Neural progenitor cell (in vitro differentiated cells): ENCODE results near the gene WDR45B. TPM values are rescaled to one million over a fixed set of nuclear protein-coding genes. Genes with fewer than 3 reads are reported as not detected.

Experiments
- DNase-seq: peaks from one replicate; pipeline ENCODE4 v3.0.0-alpha.2; 2016; ENCODE audit warnings: low spot score
- H2AFZ ChIP-seq: fragments of 200-600 bp; sonication (generic); replicated peaks from 2 replicates; pipeline ENCODE4 v1.6.1; 2016; ENCODE audit warnings: antibody characterized with exemption
- H3F3A ChIP-seq: fragments of 200-600 bp; sonication (generic); 2 replicates; pipeline ENCODE4 v1.6.1; 2016; ENCODE audit warnings: antibody characterized with exemption, low read depth
- H3K27ac ChIP-seq: fragments of 200-600 bp; sonication (generic); 2 replicates; pipeline ENCODE4 v1.5.1; 2016; ENCODE audit warnings: mild to moderate bottlenecking
- H3K27me3 ChIP-seq: fragments of 200-600 bp; sonication (generic); 2 replicates; pipeline ENCODE4 v1.6.1; 2016; ENCODE audit warnings: mild to moderate bottlenecking, moderate library complexity
- H3K36me3 ChIP-seq: fragments of 200-600 bp; sonication (generic); 2 replicates; pipeline ENCODE4 v1.5.1; 2016
- H3K4me1 ChIP-seq: fragments of 200-600 bp; sonication (generic); 2 replicates; pipeline ENCODE4 v1.6.1; 2016; ENCODE audit warnings: mixed run types
- H3K4me2 ChIP-seq: fragments of 200-600 bp; sonication (generic); 2 replicates; pipeline ENCODE4 v1.6.1; 2016
- H3K4me3 ChIP-seq: fragments of 200-600 bp; sonication (generic); 2 replicates; pipeline ENCODE4 v1.5.1; 2016
- H3K79me2 ChIP-seq: fragments of 200-600 bp; sonication (generic); 2 replicates; pipeline ENCODE4 v1.6.1; 2016; ENCODE audit warnings: low read depth
- H3K9ac ChIP-seq: fragments of 200-600 bp; sonication (generic); 2 replicates; pipeline ENCODE4 v1.6.1; 2016
- H3K9me3 ChIP-seq: fragments of 200-600 bp; sonication (generic); 2 replicates; pipeline ENCODE4 v1.5.1; 2016; ENCODE audit warnings: low read depth
- H4K20me1 ChIP-seq: fragments of 200-600 bp; sonication (generic); 2 replicates; pipeline ENCODE4 v1.6.1; 2016; ENCODE audit warnings: low read depth
- H3K27ac Mint-ChIP-seq: 3 replicates; pipeline ENCODE4 v1.8.0; 2021; ENCODE audit warnings: mixed read lengths
- H3K27me3 Mint-ChIP-seq: 2 replicates; pipeline ENCODE4 v1.8.0; 2022; ENCODE audit warnings: low read depth, mild to moderate bottlenecking, inconsistent platforms, moderate library complexity, mixed read lengths; ENCODE audit not compliant: insufficient read depth
- H3K36me3 Mint-ChIP-seq: 3 replicates; pipeline ENCODE4 v1.8.0; 2021; ENCODE audit warnings: mixed read lengths
- H3K4me1 Mint-ChIP-seq: 3 replicates; pipeline ENCODE4 v1.8.0; 2021; ENCODE audit warnings: mixed read lengths
- H3K4me3 Mint-ChIP-seq: 3 replicates; pipeline ENCODE4 v1.8.0; 2021; ENCODE audit warnings: mild to moderate bottlenecking, moderate library complexity, mixed read lengths
- H3K9me3 Mint-ChIP-seq: 3 replicates; pipeline ENCODE4 v1.8.0; 2020; ENCODE audit warnings: mixed read lengths
- EZH2 ChIP-seq: fragments of 200-600 bp; sonication (generic); IDR thresholded peaks from 2 replicates; pipeline ENCODE4 v1.6.1; 2017; ENCODE audit warnings: antibody characterized with exemption, mild to moderate bottlenecking, moderate library complexity
- EZH2phosphoT487 ChIP-seq: fragments of 200-600 bp; sonication (generic); IDR thresholded peaks from 2 replicates; pipeline ENCODE4 v1.6.1; 2017; ENCODE audit warnings: antibody characterized with exemption
- total RNA-seq: library from RNA; depleted of rRNA; stranded (reverse); fragments of >200 nt; gene quantifications from 2 replicates; pipeline ENCODE4 v1.2.3, GENCODE V29; 2015; ENCODE audit warnings: low replicate concordance
- TF ChIP-seq, protein P1 (sequence below): fragments of 200-600 bp; sonication (generic); IDR thresholded peaks from 2 replicates; pipeline ENCODE4 v1.5.1; 2017; ENCODE audit warnings: antibody characterized with exemption, mild to moderate bottlenecking

The WDR45B gene
- 110 and 145 TPM in 2 replicates for total RNA-seq

DNA sequence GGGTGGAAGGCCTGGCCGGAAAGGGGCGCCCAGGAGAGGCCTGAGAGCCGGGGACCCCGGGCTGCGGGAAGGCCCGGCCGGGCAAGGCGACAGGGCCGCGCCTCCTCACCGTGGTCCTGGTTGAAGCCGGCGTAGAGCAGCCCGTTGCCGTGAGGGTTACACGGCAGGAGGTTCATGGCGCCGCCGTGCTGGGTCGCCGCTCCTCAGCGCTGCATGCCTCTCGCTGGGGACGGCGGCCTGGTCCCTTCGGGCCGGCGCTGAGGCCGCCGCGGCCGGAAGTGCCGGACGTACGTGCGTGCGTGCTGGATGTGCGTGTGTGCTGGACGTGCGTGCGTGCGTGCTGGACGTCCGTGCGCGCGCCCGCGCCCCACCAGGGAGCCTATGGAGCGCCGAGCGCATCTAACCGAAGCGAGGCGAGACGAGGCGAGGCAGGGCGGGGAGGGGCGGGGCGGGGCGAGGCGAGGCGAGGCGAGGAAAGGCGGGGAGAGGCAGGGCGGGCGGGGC, at the start of gene WDR45B:
Gene WDR45B, minus strand, starts transcription at position 280 of the 504 bp plus-strand sequence. Its CDS starts 104 bp downstream, at position 176.
- H4K20me1 ChIP-seq: peaks cover 47% of the 10 kb centered on the region
- peak within 1 kb of the TSS; percentile 89 for H3K4me2 ChIP-seq
- TF ChIP-seq, protein P1, sequence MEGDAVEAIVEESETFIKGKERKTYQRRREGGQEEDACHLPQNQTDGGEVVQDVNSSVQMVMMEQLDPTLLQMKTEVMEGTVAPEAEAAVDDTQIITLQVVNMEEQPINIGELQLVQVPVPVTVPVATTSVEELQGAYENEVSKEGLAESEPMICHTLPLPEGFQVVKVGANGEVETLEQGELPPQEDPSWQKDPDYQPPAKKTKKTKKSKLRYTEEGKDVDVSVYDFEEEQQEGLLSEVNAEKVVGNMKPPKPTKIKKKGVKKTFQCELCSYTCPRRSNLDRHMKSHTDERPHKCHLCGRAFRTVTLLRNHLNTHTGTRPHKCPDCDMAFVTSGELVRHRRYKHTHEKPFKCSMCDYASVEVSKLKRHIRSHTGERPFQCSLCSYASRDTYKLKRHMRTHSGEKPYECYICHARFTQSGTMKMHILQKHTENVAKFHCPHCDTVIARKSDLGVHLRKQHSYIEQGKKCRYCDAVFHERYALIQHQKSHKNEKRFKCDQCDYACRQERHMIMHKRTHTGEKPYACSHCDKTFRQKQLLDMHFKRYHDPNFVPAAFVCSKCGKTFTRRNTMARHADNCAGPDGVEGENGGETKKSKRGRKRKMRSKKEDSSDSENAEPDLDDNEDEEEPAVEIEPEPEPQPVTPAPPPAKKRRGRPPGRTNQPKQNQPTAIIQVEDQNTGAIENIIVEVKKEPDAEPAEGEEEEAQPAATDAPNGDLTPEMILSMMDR: no peak
- TF ChIP-seq EZH2: no peak
- no peak for TF ChIP-seq EZH2phosphoT487
- H3K4me1 ChIP-seq: peaks cover 6% of the 10 kb centered on the region
- H3K9ac ChIP-seq: peak within 1 kb of the TSS; percentile 93
- H2AFZ ChIP-seq: no peak within 1 kb of the TSS
- no peaks in the 10 kb centered on the region for H3K36me3 ChIP-seq
- no peaks in the 10 kb centered on the region for H3K9me3 ChIP-seq
- Mint-ChIP-seq H3K4me1 (peaks cover 16% of the 10 kb centered on the region), H3K36me3 (peaks cover 5% of the 10 kb centered on the region), H3K9me3 (no peaks in the 10 kb centered on the region), H3K27ac (no peak within 1 kb of the TSS), H3K27me3 (peaks cover 4% of the 10 kb centered on the region), H3K4me3 (peak within 1 kb of the TSS; percentile 91)
- H3K79me2 ChIP-seq: peaks cover 48% of the 10 kb centered on the region
- peak; percentile 97 for DNase-seq
- peak within 1 kb of the TSS; percentile 92 for H3K4me3 ChIP-seq
- H3K27me3 ChIP-seq: no peaks in the 10 kb centered on the region
- peak within 1 kb of the TSS; percentile 97 for H3K27ac ChIP-seq
- peaks cover 9% of the 10 kb centered on the region for H3F3A ChIP-seq

DNA sequence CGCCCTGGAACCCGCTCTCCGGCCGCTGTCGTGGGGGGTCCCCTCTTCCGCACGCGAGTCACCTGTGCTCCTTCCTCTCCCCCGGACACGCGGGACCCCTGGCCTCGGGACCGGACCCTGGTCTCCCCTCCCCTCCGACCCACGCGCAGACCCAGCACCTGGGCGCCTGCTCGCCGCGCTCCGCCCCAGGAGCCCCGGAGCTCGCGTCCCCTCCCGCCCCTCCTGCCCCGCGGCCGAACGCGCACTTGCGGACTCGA, 49.5 kb upstream of the WDR45B start:
- peaks cover 9% of the 10 kb centered on the region for H3K4me1 Mint-ChIP-seq
- H3K27ac Mint-ChIP-seq: no peak overlapping the region
- Histone ChIP-seq H3K36me3 (no peaks in the 10 kb centered on the region), H4K20me1 (peaks cover 8% of the 10 kb centered on the region), H3K79me2 (no peaks in the 10 kb centered on the region), H3K9me3 (no peaks in the 10 kb centered on the region), H3K4me3 (peak overlapping the region; percentile 77), H3F3A (peaks cover 6% of the 10 kb centered on the region), H3K27me3 (peaks cover 58% of the 10 kb centered on the region), H3K4me1 (peaks cover 4% of the 10 kb centered on the region), H3K4me2 (peak overlapping the region; percentile 99), H3K27ac (no peak overlapping the region), H2AFZ (no peak overlapping the region), H3K9ac (no peak overlapping the region)
- H3K4me3 Mint-ChIP-seq: peak overlapping the region; percentile 77
- peaks cover 10% of the 10 kb centered on the region for H3K36me3 Mint-ChIP-seq
- H3K27me3 Mint-ChIP-seq: peaks cover 33% of the 10 kb centered on the region
- DNase-seq: no peak
- TF ChIP-seq EZH2 (peak; percentile 88), EZH2phosphoT487 (peak; percentile 74)
- TF ChIP-seq, protein P1: no peak
- peaks cover 24% of the 10 kb centered on the region for H3K9me3 Mint-ChIP-seq

DNA sequence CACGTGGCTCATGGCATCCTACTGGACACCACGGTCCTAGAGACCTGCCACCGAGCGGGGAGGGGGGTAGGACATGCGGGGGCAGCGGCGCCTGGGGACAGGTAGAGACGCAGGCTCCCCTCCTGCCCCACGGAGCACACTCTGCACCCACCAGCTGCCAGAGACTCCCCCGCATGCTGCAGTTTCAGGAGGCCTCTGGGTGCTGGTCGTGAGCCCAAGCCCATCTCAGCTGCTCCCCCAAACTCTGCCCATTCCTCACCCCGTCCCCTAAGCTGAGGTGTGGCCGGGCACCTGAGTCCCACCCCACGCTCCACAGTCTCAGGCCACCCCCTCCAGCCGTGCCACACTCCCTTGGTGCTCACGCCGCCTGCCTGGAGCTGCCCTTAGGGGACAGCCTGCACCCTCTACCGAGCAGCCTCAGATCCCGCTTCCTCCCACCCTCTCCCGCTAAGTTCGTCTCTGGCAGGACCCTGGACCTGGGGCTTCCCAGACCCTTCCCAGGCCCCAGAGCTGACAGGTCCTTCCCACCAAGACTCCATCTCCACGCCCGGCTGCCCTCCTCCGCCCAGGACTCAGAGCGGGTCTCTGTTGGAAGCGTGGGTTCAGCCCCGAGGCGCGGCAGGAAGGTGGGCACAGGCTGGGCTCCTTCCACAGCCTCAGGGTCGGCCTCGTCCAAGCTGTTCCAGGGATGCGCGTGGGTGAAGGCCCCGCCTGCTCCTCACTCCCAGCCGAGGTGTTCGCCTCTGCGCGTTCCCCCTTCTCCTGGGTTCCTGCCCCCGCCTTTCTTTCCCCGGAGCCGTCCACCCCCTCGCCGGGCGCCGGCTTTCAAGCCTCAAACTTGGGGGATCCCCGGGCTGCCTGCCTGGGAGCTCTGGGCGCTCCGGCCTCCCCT, 48.9 kb upstream of the WDR45B start:
- H3K36me3 Mint-ChIP-seq: peaks cover 10% of the 10 kb centered on the region
- H3K9me3 ChIP-seq: no peaks in the 10 kb centered on the region
- H4K20me1 ChIP-seq: peaks cover 8% of the 10 kb centered on the region
- peak overlapping the region; percentile 77 for H3K4me3 Mint-ChIP-seq
- peaks cover 7% of the 10 kb centered on the region for H3K4me1 Mint-ChIP-seq
- no peak overlapping the region for H3K27ac ChIP-seq
- H3K27me3 ChIP-seq: peaks cover 58% of the 10 kb centered on the region
- no peak overlapping the region for H2AFZ ChIP-seq
- H3K4me3 ChIP-seq: peak overlapping the region; percentile 77
- DNase-seq: peak; percentile 38
- peak; percentile 70 for TF ChIP-seq EZH2phosphoT487
- TF ChIP-seq, protein P1: no peak
- peaks cover 31% of the 10 kb centered on the region for H3K27me3 Mint-ChIP-seq
- H3F3A ChIP-seq: peaks cover 6% of the 10 kb centered on the region
- peaks cover 24% of the 10 kb centered on the region for H3K9me3 Mint-ChIP-seq
- no peaks in the 10 kb centered on the region for H3K36me3 ChIP-seq
- H3K9ac ChIP-seq: no peak overlapping the region
- peaks cover 4% of the 10 kb centered on the region for H3K4me1 ChIP-seq
- peak overlapping the region; percentile 99 for H3K4me2 ChIP-seq
- no peak overlapping the region for H3K27ac Mint-ChIP-seq
- no peaks in the 10 kb centered on the region for H3K79me2 ChIP-seq
